Endothelial cell of umbilical vein (primary cell): ENCODE measurements around the gene GALNT11. TPM values are rescaled to one million over a fixed set of nuclear protein-coding genes. Genes with fewer than 3 reads are reported as not detected.

Experiments
- BruUV-seq: library from RNA; stranded (reverse); fragments of 400-500 nt; replicated peaks from 2 replicates; lab custom pipeline; 2021; lab: Mats Ljungman, UMichigan
- CTCF ChIA-PET: fragments of 300-600, 350-600 bp; sonication (Branson Sonifier 250); formaldehyde crosslinking; loops from one replicate; lab custom pipeline; 2021; ENCODE audit warnings: antibody characterized with exemption, inconsistent platforms; lab: Charles Lee
- POLR2A ChIA-PET: fragments of 300-600, 350-600 bp; sonication (Branson Sonifier 250); formaldehyde crosslinking; loops from one replicate; lab custom pipeline; 2021; ENCODE audit warnings: antibody characterized with exemption, inconsistent platforms; lab: Charles Lee
- DNase-seq: peaks from one replicate; pipeline ENCODE4 v3.0.0-alpha.2; 2011; ENCODE audit warnings: low read depth, low spot score
- FAIRE-seq: peaks from 2 replicates; lab custom pipeline; 2011; peaks lifted over from hg19 to GRCh38; lab: Jason Lieb, UNC
- H2AFZ ChIP-seq: 2 replicates; pipeline ENCODE4 v1.6.0; 2012; ENCODE audit warnings: low read depth, low read length, control low read depth, inconsistent platforms
- H3K27ac ChIP-seq: 2 replicates; pipeline ENCODE4 v1.5.1; 2011; ENCODE audit warnings: low read depth, mild to moderate bottlenecking, control low read depth, low read length, moderate library complexity; ENCODE audit not compliant: insufficient read depth
- H3K27me3 ChIP-seq, 2 experiments: 2 replicates each; pipeline versions ENCODE4 v1.6.0 to v1.6.1; 2011; ENCODE audit warnings: low read length in 2 of 2, mixed read lengths in 1 of 2; ENCODE audit not compliant: control insufficient read depth in 2 of 2, insufficient read depth in 2 of 2
- H3K36me3 ChIP-seq, 2 experiments: 2 replicates in 1 of 2; 3 replicates in 1 of 2; pipeline ENCODE4 v1.5.1; 2011; ENCODE audit warnings: low read length in 2 of 2, mild to moderate bottlenecking in 1 of 2, moderate library complexity in 1 of 2; ENCODE audit not compliant: control insufficient read depth in 2 of 2, insufficient read depth in 2 of 2; ENCODE audit errors: extremely low read depth in 1 of 2
- H3K4me1 ChIP-seq: 3 replicates; pipeline ENCODE4 v1.5.1; 2011; ENCODE audit warnings: mild to moderate bottlenecking, low read length; ENCODE audit not compliant: control insufficient read depth, insufficient read depth; ENCODE audit errors: extremely low read depth
- H3K4me2 ChIP-seq: 2 replicates; pipeline ENCODE4 v1.6.1; 2011; ENCODE audit warnings: low read length, control low read depth, mixed read lengths; ENCODE audit not compliant: insufficient read depth
- H3K4me3 ChIP-seq, 3 experiments: fragments of 200-600 bp in 1 of 3; sonication (generic), shearing (Covaris generic) in 1 of 3; replicated peaks in 1 of 3; 2 replicates each; pipeline ENCODE4 v1.5.1; 2011 to 2016; ENCODE audit warnings: control low read depth in 3 of 3, low read length in 3 of 3, mild to moderate bottlenecking in 2 of 3, inconsistent platforms in 1 of 3, low read depth in 1 of 3, moderate library complexity in 1 of 3; ENCODE audit not compliant: insufficient read depth in 1 of 3
- H3K79me2 ChIP-seq: 2 replicates; pipeline ENCODE4 v1.6.0; 2012; ENCODE audit warnings: low read length, inconsistent platforms; ENCODE audit not compliant: control insufficient read depth, insufficient read depth
- H3K9ac ChIP-seq: replicated peaks from 2 replicates; pipeline ENCODE3; 2011; ENCODE audit warnings: low read length, control low read depth; ENCODE audit not compliant: insufficient read depth; ENCODE audit errors: extremely low read depth
- H3K9me1 ChIP-seq: replicated peaks from 3 replicates; pipeline ENCODE4 v1.6.0; 2011; ENCODE audit warnings: mild to moderate bottlenecking, low read length; ENCODE audit not compliant: control insufficient read depth, insufficient read depth; ENCODE audit errors: extremely low read depth
- H3K9me3 ChIP-seq: replicated peaks from 2 replicates; pipeline ENCODE4 v1.5.1; 2012; ENCODE audit warnings: low read length, inconsistent platforms; ENCODE audit not compliant: control insufficient read depth, insufficient read depth
- H4K20me1 ChIP-seq: replicated peaks from 2 replicates; pipeline ENCODE3; 2011; ENCODE audit warnings: mild to moderate bottlenecking, low read length; ENCODE audit not compliant: control insufficient read depth, insufficient read depth; ENCODE audit errors: extremely low read depth
- EZH2 ChIP-seq: IDR thresholded peaks from 2 replicates; pipeline ENCODE4 v1.6.1; 2012; ENCODE audit warnings: borderline replicate concordance, low read depth, mild to moderate bottlenecking, moderate library complexity, low read length, inconsistent platforms; ENCODE audit not compliant: severe bottlenecking
- FOS ChIP-seq: IDR thresholded peaks from 2 replicates; pipeline ENCODE4 v1.6.1; 2011; ENCODE audit warnings: mild to moderate bottlenecking, low read length, moderate library complexity, borderline replicate concordance; ENCODE audit not compliant: insufficient read depth
- GATA2 ChIP-seq: IDR thresholded peaks from 2 replicates; pipeline ENCODE4 v1.7.0; 2011; ENCODE audit warnings: low read depth, mild to moderate bottlenecking, moderate library complexity, mixed read lengths, low read length; ENCODE audit not compliant: insufficient read length, insufficient read depth
- JUN ChIP-seq: IDR thresholded peaks from 2 replicates; pipeline ENCODE4 v1.6.1; 2011; ENCODE audit warnings: borderline replicate concordance, low read depth; ENCODE audit not compliant: insufficient read length, insufficient read depth
- POLR2A ChIP-seq: IDR thresholded peaks from 2 replicates; pipeline ENCODE4 v1.6.1; 2012; ENCODE audit warnings: low read depth, mild to moderate bottlenecking, control low read depth, low read length
- dilution Hi-C: fragments of 300-500 bp; cut with MboI; formaldehyde crosslinking; loops from one replicate; pipeline ENCODE4 v1.15.0; 2019; ENCODE audit warnings: low sequenced_read_pairs; ENCODE audit not compliant: extremely low pct_ligation_motif_present
- intact Hi-C: fragments of 100-400 bp; cut with micrococcal nuclease; formaldehyde crosslinking; loops from one replicate; pipeline ENCODE4 v1.10.0; 2022
- polyA plus RNA-seq, 4 experiments: library from polyadenylated mRNA; depleted of rRNA in 3 of 4; stranded (reverse) in 3 of 4; unstranded in 1 of 4; fragments of >200 nt; gene quantifications; 2 replicates each; pipeline versions ENCODE4 v1.2.1 to v1.2.3, GENCODE V29; 2011 to 2012; ENCODE audit warnings: missing spikeins in 1 of 4
- total RNA-seq: library from RNA; stranded (reverse); gene quantifications from 2 replicates; pipeline ENCODE4 v1.2.3, GENCODE V29; 2021
- TF ChIP-seq, protein P1 (sequence below), 2 donors: IDR thresholded peaks; 1 replicate in 1 of 2; 2 replicates in 1 of 2; pipeline ENCODE4 v1.5.1; 2011; ENCODE audit warnings: low read length in 2 of 2, mild to moderate bottlenecking in 2 of 2, moderate library complexity in 2 of 2, control low read depth in 1 of 2, inconsistent platforms in 1 of 2, low read depth in 1 of 2; ENCODE audit not compliant: insufficient read depth in 1 of 2; ENCODE audit errors: extremely low read depth in 1 of 2
- TF ChIP-seq, protein P2 (sequence below): IDR thresholded peaks from 2 replicates; pipeline ENCODE4 v1.6.1; 2011; ENCODE audit not compliant: insufficient read depth, insufficient read length

The GALNT11 gene
- total and polyA plus RNA-seq, 2 donors (not counting 3 experiments of a cell fraction or from before 2014, with no cell fraction given) = 27.7 to 36.5 TPM

DNA sequence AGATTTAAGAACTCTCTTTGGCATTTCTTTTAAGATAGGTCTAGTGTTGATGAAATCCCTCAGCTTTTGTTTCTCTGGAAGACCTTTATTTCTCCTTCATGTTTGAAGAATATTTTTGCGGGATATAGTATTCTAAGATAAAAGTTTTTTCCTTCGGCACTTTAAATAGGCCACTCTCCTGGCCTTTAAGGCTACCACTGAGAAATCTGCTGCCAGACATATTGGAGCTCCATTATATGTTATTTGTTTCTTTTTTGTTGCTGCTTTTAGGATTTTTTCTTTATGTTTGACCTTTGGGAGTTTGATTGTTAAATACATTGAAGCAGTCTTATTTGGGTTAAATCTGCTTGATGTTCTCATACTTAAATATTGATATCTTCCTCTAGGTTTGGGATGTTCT lies 22.6 kb downstream of the GALNT11 start:
- Histone ChIP-seq H3K4me1 (no peaks in the 10 kb centered on the region), H3K4me2 (no peak overlapping the region), H2AFZ (no peak overlapping the region), H3K4me3 (no peak overlapping the region), H4K20me1 (no peaks in the 10 kb centered on the region), H3K9ac (no peak overlapping the region), H3K27me3 (no peaks in the 10 kb centered on the region), H3K9me3 (no peaks in the 10 kb centered on the region), H3K9me1 (no peaks in the 10 kb centered on the region), H3K79me2 (peaks cover 3% of the 10 kb centered on the region), H3K27ac (no peak overlapping the region), H3K36me3 (no peaks in the 10 kb centered on the region)
- POLR2A ChIA-PET = no interaction called here
- DNase-seq (no peak), FAIRE-seq (no peak)
- CTCF ChIA-PET = interaction anchor here (1.4 kb wide), 1 partner anchor 16 kb away, joined by 3 read pairs; no protein-coding TSS in a partner anchor
- intact Hi-C loops = no loop called here
- dilution Hi-C loops = no loop called here
- TF ChIP-seq, protein P1, sequence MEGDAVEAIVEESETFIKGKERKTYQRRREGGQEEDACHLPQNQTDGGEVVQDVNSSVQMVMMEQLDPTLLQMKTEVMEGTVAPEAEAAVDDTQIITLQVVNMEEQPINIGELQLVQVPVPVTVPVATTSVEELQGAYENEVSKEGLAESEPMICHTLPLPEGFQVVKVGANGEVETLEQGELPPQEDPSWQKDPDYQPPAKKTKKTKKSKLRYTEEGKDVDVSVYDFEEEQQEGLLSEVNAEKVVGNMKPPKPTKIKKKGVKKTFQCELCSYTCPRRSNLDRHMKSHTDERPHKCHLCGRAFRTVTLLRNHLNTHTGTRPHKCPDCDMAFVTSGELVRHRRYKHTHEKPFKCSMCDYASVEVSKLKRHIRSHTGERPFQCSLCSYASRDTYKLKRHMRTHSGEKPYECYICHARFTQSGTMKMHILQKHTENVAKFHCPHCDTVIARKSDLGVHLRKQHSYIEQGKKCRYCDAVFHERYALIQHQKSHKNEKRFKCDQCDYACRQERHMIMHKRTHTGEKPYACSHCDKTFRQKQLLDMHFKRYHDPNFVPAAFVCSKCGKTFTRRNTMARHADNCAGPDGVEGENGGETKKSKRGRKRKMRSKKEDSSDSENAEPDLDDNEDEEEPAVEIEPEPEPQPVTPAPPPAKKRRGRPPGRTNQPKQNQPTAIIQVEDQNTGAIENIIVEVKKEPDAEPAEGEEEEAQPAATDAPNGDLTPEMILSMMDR (IDR thresholded peaks at IDR 0.05; ENCODE audit: extremely low read depth in 1 of 2, insufficient read depth in 1 of 2, low read depth in 1 of 2, low read length in 2 of 2) = no peak
- no peak for TF ChIP-seq POLR2A
- TF ChIP-seq JUN = no peak
- no peak for TF ChIP-seq FOS
- no TSS peak for BruUV-seq

DNA sequence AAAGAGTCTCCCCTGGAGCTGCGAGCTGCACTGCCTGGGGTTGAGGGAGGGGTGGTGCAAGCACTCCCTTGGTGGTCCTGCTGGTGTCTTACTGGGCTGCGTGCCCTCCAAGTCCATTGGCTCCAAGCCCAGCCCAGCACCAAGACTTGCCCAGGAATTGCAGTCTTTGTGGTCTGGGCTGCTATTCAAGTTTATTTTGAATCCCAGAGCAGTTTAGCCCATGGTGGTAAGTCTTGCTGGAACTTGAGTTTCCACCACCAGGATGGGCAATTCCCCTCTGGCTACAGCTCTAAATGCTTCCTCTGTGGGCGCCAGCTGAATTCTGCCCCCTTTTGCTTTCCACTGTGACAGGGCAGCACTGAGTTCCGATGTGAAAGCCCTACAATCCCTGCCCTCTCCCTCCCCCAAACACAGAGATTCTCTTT lies 25.1 kb downstream of the GALNT11 start:
- DNase-seq = no peak
- no peaks in the 10 kb centered on the region for H3K4me1 ChIP-seq
- ChIA-PET CTCF (no interaction called here), POLR2A (no interaction called here)
- H3K27ac ChIP-seq = no peak overlapping the region
- no peaks in the 10 kb centered on the region for H3K27me3 ChIP-seq
- peaks cover 3% of the 10 kb centered on the region for H3K79me2 ChIP-seq
- H3K9me1 ChIP-seq = no peaks in the 10 kb centered on the region
- intact Hi-C loops = no loop called here
- H4K20me1 ChIP-seq = no peaks in the 10 kb centered on the region
- H3K36me3 ChIP-seq = no peaks in the 10 kb centered on the region
- H2AFZ ChIP-seq = no peak overlapping the region
- no TSS peak for BruUV-seq
- no peaks in the 10 kb centered on the region for H3K9me3 ChIP-seq
- FAIRE-seq = no peak
- no peak overlapping the region for H3K9ac ChIP-seq
- no peak for TF ChIP-seq POLR2A
- no peak for TF ChIP-seq EZH2
- TF ChIP-seq FOS = no peak
- TF ChIP-seq, protein P2, sequence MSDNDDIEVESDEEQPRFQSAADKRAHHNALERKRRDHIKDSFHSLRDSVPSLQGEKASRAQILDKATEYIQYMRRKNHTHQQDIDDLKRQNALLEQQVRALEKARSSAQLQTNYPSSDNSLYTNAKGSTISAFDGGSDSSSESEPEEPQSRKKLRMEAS = no peak
- TF ChIP-seq, protein P1 (IDR thresholded peaks at IDR 0.05; ENCODE audit: extremely low read depth in 1 of 2, insufficient read depth in 1 of 2, low read depth in 1 of 2, low read length in 2 of 2) = no peak
- no peak for TF ChIP-seq GATA2
- H3K4me2 ChIP-seq = no peak overlapping the region
- dilution Hi-C loops = no loop called here
- no peak overlapping the region for H3K4me3 ChIP-seq
